Uterus (tissue), 4 donors: ENCODE data around the gene SOX1. TPM values are rescaled to one million over a fixed set of nuclear protein-coding genes. Genes with fewer than 3 reads are reported as not detected.

ENCODE experiments used
- DNase-seq, 2 donors: peaks; one replicate each; pipeline ENCODE4 v3.0.0-alpha.2; 2019 to 2020
- H3K27ac ChIP-seq, 2 donors: fragments of 200-600 bp; sonication (generic); 1 replicate in 1 of 2; 2 replicates in 1 of 2; pipeline ENCODE4 v1.5.1; 2016 to 2018
- H3K27me3 ChIP-seq, 2 donors: fragments of 200-600 bp; sonication (generic); one replicate each; pipeline ENCODE4 v1.5.1; 2018 to 2019; ENCODE audit warnings: control low read depth in 1 of 2
- H3K36me3 ChIP-seq, 2 donors: fragments of 200-600 bp; sonication (generic); one replicate each; pipeline ENCODE4 v1.5.1; 2019; ENCODE audit warnings: control low read depth in 1 of 2
- H3K4me1 ChIP-seq, 2 donors: fragments of 200-600 bp; sonication (generic); one replicate each; pipeline ENCODE4 v1.5.1; 2018 to 2019; ENCODE audit warnings: control low read depth in 1 of 2
- H3K4me3 ChIP-seq, 2 donors: fragments of 200-600 bp; sonication (generic); 1 replicate in 1 of 2; 2 replicates in 1 of 2; pipeline ENCODE4 v1.5.1; 2018 to 2019; ENCODE audit warnings: mild to moderate bottlenecking in 1 of 2
- H3K9me3 ChIP-seq, 2 donors: fragments of 200-600 bp; sonication (generic); one replicate each; pipeline ENCODE4 v1.5.1; 2019; ENCODE audit warnings: control low read depth in 1 of 2
- CTCF ChIP-seq, 4 experiments: fragments of 200-600 bp in 2 of 4; fragments of 450-650 bp in 2 of 4; sonication (generic) in 2 of 4; IDR thresholded peaks; one replicate each; pipeline ENCODE4 v1.5.1; 2016 to 2019; ENCODE audit warnings: antibody characterized with exemption in 4 of 4, mild to moderate bottlenecking in 2 of 4, moderate library complexity in 1 of 4
- POLR2A ChIP-seq, 2 donors: fragments of 450-650 bp; IDR thresholded peaks; one replicate each; pipeline ENCODE4 v1.6.1; 2016; ENCODE audit warnings: antibody characterized with exemption in 2 of 2, mild to moderate bottlenecking in 1 of 2, moderate library complexity in 1 of 2
- intact Hi-C: fragments of 100-400 bp; cut with DNase I; formaldehyde crosslinking; loops from one replicate; pipeline ENCODE4 v1.15.1; 2023; ENCODE audit warnings: low total_unique reads
- total RNA-seq, 4 donors: library from RNA; depleted of rRNA in 3 of 4; stranded (reverse); fragments of >200 nt in 3 of 4; gene quantifications; one replicate each; pipeline versions ENCODE4 v1.1.0 to v1.2.4, GENCODE V29; 2014 to 2023
- donor health status: DM: yes; HTN: yes; CAD: no.

The SOX1 gene
- total RNA-seq, 4 donors from 2014 or later: not detected

- no peak overlapping the region for H3K4me3 ChIP-seq
- DNase-seq: no peak
- TF ChIP-seq POLR2A (IDR thresholded peaks at IDR 0.05): no peak
- no peaks in the 10 kb centered on the region for H3K9me3 ChIP-seq
- H3K27me3 ChIP-seq: no peaks in the 10 kb centered on the region
- no peaks in the 10 kb centered on the region for H3K4me1 ChIP-seq
- no peak overlapping the region for H3K27ac ChIP-seq
- intact Hi-C loops: no loop called here
- no peaks in the 10 kb centered on the region for H3K36me3 ChIP-seq
These were observed 34.6 kb upstream of the SOX1 start for GRCh38 chr13:112032186-112032993.

- intact Hi-C loops: no loop called here
- TF ChIP-seq CTCF (IDR thresholded peaks at IDR 0.05) (no peak), POLR2A (IDR thresholded peaks at IDR 0.05) (no peak)
- no peaks in the 10 kb centered on the region for H3K9me3 ChIP-seq
- H3K27me3 ChIP-seq: no peaks in the 10 kb centered on the region
- no peak overlapping the region for H3K27ac ChIP-seq
- DNase-seq: no peak
- no peaks in the 10 kb centered on the region for H3K4me1 ChIP-seq
- no peak overlapping the region for H3K4me3 ChIP-seq
- H3K36me3 ChIP-seq: no peaks in the 10 kb centered on the region
These were observed 32.7 kb upstream of the SOX1 start for GRCh38 chr13:112034231-112034630.

- no peaks in the 10 kb centered on the region for H3K27me3 ChIP-seq
- no peaks in the 10 kb centered on the region for H3K36me3 ChIP-seq
- no peak for DNase-seq
- TF ChIP-seq CTCF (IDR thresholded peaks at IDR 0.05) (no peak), POLR2A (IDR thresholded peaks at IDR 0.05) (no peak)
- H3K9me3 ChIP-seq: no peaks in the 10 kb centered on the region
- intact Hi-C loops: no loop called here
- H3K4me3 ChIP-seq: no peak overlapping the region
- H3K4me1 ChIP-seq: no peaks in the 10 kb centered on the region
- no peak overlapping the region for H3K27ac ChIP-seq
These were observed 32.1 kb upstream of the SOX1 start for GRCh38 chr13:112034846-112035245.

GRCh38 chr13:112042496-112042895 lies 24.5 kb upstream of the SOX1 start:
- Histone ChIP-seq H3K9me3 (no peaks in the 10 kb centered on the region), H3K36me3 (no peaks in the 10 kb centered on the region), H3K4me1 (no peaks in the 10 kb centered on the region), H3K27me3 (no peaks in the 10 kb centered on the region), H3K27ac (no peak overlapping the region), H3K4me3 (no peak overlapping the region)
- DNase-seq: no peak
- intact Hi-C loops: no loop called here
- TF ChIP-seq POLR2A (IDR thresholded peaks at IDR 0.05) (no peak), CTCF (IDR thresholded peaks at IDR 0.05) (no peak)

- no peak overlapping the region for H3K4me3 ChIP-seq
- peaks cover 0 to 7% of the 10 kb centered on the region in 2 donors for H3K4me1 ChIP-seq
- H3K27me3 ChIP-seq: peaks cover 0 to 52% of the 10 kb centered on the region in 2 donors
- H3K27ac ChIP-seq: no peak overlapping the region
- intact Hi-C loops: no loop called here
- no peaks in the 10 kb centered on the region for H3K9me3 ChIP-seq
- TF ChIP-seq CTCF (IDR thresholded peaks at IDR 0.05) (no peak), POLR2A (IDR thresholded peaks at IDR 0.05) (no peak)
- no peak for DNase-seq
- no peaks in the 10 kb centered on the region for H3K36me3 ChIP-seq
These were observed 14.7 kb upstream of the SOX1 start for GRCh38 chr13:112052213-112052612.
